HepG2 (cell line): ENCODE measurements around the gene TELO2. TPM values are rescaled to one million over a fixed set of nuclear protein-coding genes. Genes with fewer than 3 reads are reported as not detected.

Experiments used
- ATAC-seq: fragments of 200-7000 bp; cut with Tn5 transposase; 3 replicates; pipeline ENCODE4 v1.9.1; 2020; ENCODE audit warnings: mild to moderate bottlenecking, moderate library complexity
- BruUV-seq: library from RNA; stranded (reverse); fragments of 400-500 nt; replicated peaks from 2 replicates; lab custom pipeline; 2021; lab: Mats Ljungman, UMichigan
- CTCF ChIA-PET: fragments of 300-600 bp; formaldehyde crosslinking; extraction: SDS; loops from one replicate; lab custom pipeline; 2021; ENCODE audit warnings: low total read pairs, inconsistent platforms, low intra/inter-chr PET ratio; lab: Yijun Ruan, JAX
- POLR2A ChIA-PET: fragments of 350-600 bp; sonication (Branson Sonifier 250); formaldehyde crosslinking; loops from one replicate; lab custom pipeline; 2020; ENCODE audit warnings: antibody characterized with exemption, inconsistent platforms; lab: Yijun Ruan, JAX
- DNase-seq: peaks from one replicate; pipeline ENCODE4 v3.0.0-alpha.2; 2015; ENCODE audit warnings: low spot score
- FAIRE-seq: peaks from 3 replicates; lab custom pipeline; 2011; peaks lifted over from hg19 to GRCh38; lab: Jason Lieb, UNC
- H2AFZ ChIP-seq: one replicate; pipeline ENCODE4 v1.6.1; 2011; ENCODE audit warnings: low read length, inconsistent platforms
- H3K27ac ChIP-seq: fragments of 300-600 bp; 3 replicates; pipeline ENCODE4 v1.8.0; 2011; ENCODE audit warnings: mixed run types, mild to moderate bottlenecking, mixed read lengths, low read length, inconsistent platforms; ENCODE audit not compliant: insufficient read depth; ENCODE audit errors: extremely low read length
- H3K27me3 ChIP-seq, 2 experiments: fragments of 200-600 bp in 1 of 2; 2 replicates in 1 of 2; 3 replicates in 1 of 2; pipeline versions ENCODE4 v1.6.0 to v1.8.0; 2011; ENCODE audit warnings: low read length in 2 of 2, mild to moderate bottlenecking in 2 of 2, moderate library complexity in 2 of 2, inconsistent platforms in 1 of 2; ENCODE audit not compliant: insufficient read depth in 2 of 2, control insufficient read depth in 1 of 2
- H3K36me3 ChIP-seq, 2 experiments: fragments of 200-600 bp in 1 of 2; replicated peaks in 1 of 2; 2 replicates in 1 of 2; 3 replicates in 1 of 2; pipeline versions ENCODE4 v1.5.1 to v1.8.0; 2011; ENCODE audit warnings: low read length in 2 of 2, inconsistent platforms in 1 of 2; ENCODE audit not compliant: insufficient read depth in 2 of 2, control insufficient read depth in 1 of 2
- H3K4me1 ChIP-seq: 2 replicates; pipeline ENCODE4 v1.5.1; 2012; ENCODE audit warnings: low read length, inconsistent platforms; ENCODE audit not compliant: insufficient read depth
- H3K4me2 ChIP-seq: 2 replicates; pipeline ENCODE4 v1.6.0; 2011; ENCODE audit warnings: low read depth, low read length, inconsistent platforms
- H3K4me3 ChIP-seq, 3 experiments: fragments of 200-600 bp in 1 of 3; sonication (generic), shearing (Covaris generic) in 1 of 3; replicated peaks in 1 of 3; 2 replicates each; pipeline ENCODE4 v1.5.1; 2011 to 2016; ENCODE audit warnings: low read length in 3 of 3, inconsistent platforms in 2 of 3, low read depth in 2 of 3, mild to moderate bottlenecking in 2 of 3, control low read depth in 1 of 3, mixed read lengths in 1 of 3; ENCODE audit not compliant: insufficient read depth in 1 of 3
- H3K79me2 ChIP-seq: one replicate; pipeline ENCODE4 v1.6.1; 2011; ENCODE audit warnings: low read length, inconsistent platforms; ENCODE audit not compliant: insufficient read depth
- H3K9ac ChIP-seq: 2 replicates; pipeline ENCODE4 v1.6.0; 2011; ENCODE audit warnings: mild to moderate bottlenecking, low read depth, low read length, inconsistent platforms; ENCODE audit not compliant: insufficient read depth
- H3K9me3 ChIP-seq: 2 replicates; pipeline ENCODE4 v1.5.1; 2012; ENCODE audit warnings: mild to moderate bottlenecking, low read length
- H4K20me1 ChIP-seq: 2 replicates; pipeline ENCODE4 v1.6.0; 2011; ENCODE audit warnings: inconsistent platforms, mild to moderate bottlenecking, low read length, moderate library complexity; ENCODE audit not compliant: insufficient read depth
- AKAP8 ChIP-seq: sonication (generic); formaldehyde crosslinking; IDR thresholded peaks from 2 replicates; pipeline ENCODE4 v1.5.1; 2020; ENCODE audit warnings: mild to moderate bottlenecking, missing genetic modification reagents
- BATF2 ChIP-seq: sonication (generic); formaldehyde crosslinking; IDR thresholded peaks from 2 replicates; pipeline ENCODE4 v1.8.0; 2022; ENCODE audit warnings: mild to moderate bottlenecking, missing genetic modification reagents, moderate library complexity
- NONO ChIP-seq, 2 experiments: fragments of 450-650 bp in 1 of 2; sonication (generic) in 1 of 2; formaldehyde crosslinking in 1 of 2; IDR thresholded peaks in 1 of 2; conservative IDR thresholded peaks in 1 of 2; 2 replicates each; pipeline versions ENCODE4 v1.6.1 to v1.8.0; 2017 to 2022; ENCODE audit warnings: mild to moderate bottlenecking in 1 of 2, missing genetic modification reagents in 1 of 2, moderate library complexity in 1 of 2
- PLRG1 ChIP-seq: fragments of 450-650 bp; conservative IDR thresholded peaks from 2 replicates; pipeline ENCODE4 v1.6.1; 2016
- SPEN ChIP-seq: sonication (generic); formaldehyde crosslinking; IDR thresholded peaks from 2 replicates; pipeline ENCODE4 v1.5.1; 2020; ENCODE audit warnings: low read depth, mild to moderate bottlenecking, missing genetic modification reagents
- TCF7 ChIP-seq: sonication (generic); IDR thresholded peaks from 2 replicates; pipeline ENCODE4 v1.6.1; 2016; ENCODE audit warnings: antibody characterized with exemption, low read depth
- ZNF318 ChIP-seq: sonication (generic); formaldehyde crosslinking; IDR thresholded peaks from 2 replicates; pipeline ENCODE4 v1.4.0; 2020; ENCODE audit warnings: mild to moderate bottlenecking, missing genetic modification reagents
- ZNF446 ChIP-seq: sonication (generic); formaldehyde crosslinking; IDR thresholded peaks from 2 replicates; pipeline ENCODE4 v1.5.0; 2020; ENCODE audit warnings: mild to moderate bottlenecking, missing genetic modification reagents
- ZNF556 ChIP-seq: sonication (generic); formaldehyde crosslinking; IDR thresholded peaks from 2 replicates; pipeline ENCODE4 v1.4.0; 2020; ENCODE audit warnings: mild to moderate bottlenecking, missing genetic modification reagents, borderline replicate concordance
- WGBS: methylation state at CpG from one replicate; pipeline ENCODE4 v1.1.6; 2017; ENCODE audit warnings: low lambda C conversion rate; 5-methylcytosine and 5-hydroxymethylcytosine counted together
- in situ Hi-C: cut with HindIII; loops from 2 replicates; pipeline ENCODE4 v1.10.0; 2017; ENCODE audit warnings: low pct_unique_long_range_greater_than_20kb; ENCODE audit not compliant: extremely low pct_ligation_motif_present
- intact Hi-C: fragments of 100-400 bp; cut with micrococcal nuclease; formaldehyde crosslinking; loops from one replicate; pipeline ENCODE4 v1.10.0; 2022; ENCODE audit not compliant: unreplicated experiment
- polyA plus RNA-seq, 8 experiments: library from polyadenylated mRNA; depleted of rRNA in 3 of 8; stranded (reverse) in 7 of 8; unstranded in 1 of 8; fragments of >200 nt; fragmentation: Illumina TruSeq in 4 of 8; extraction: Trizol in 4 of 8; gene quantifications; 2 replicates each; pipeline versions ENCODE4 v1.2.1 to v1.2.3, GENCODE V29; 2011 to 2016; ENCODE audit warnings: low read depth in 4 of 8, missing spikeins in 1 of 8, mixed read lengths in 1 of 8; ENCODE audit not compliant: insufficient read depth in 1 of 8
- total RNA-seq, 5 experiments: library from RNA; depleted of rRNA; stranded (reverse); fragments of >200 nt; fragmentation: Illumina TruSeq; extraction: Trizol; gene quantifications; 2 replicates each; pipeline ENCODE4 v1.2.3, GENCODE V29; 2016; ENCODE audit warnings: low read depth in 1 of 5

TELO2 gene
- total and polyA plus RNA-seq, 2 of the 13 experiments (the other 11 are each of a cell fraction or from before 2014, with no cell fraction given), result 10.1 to 17.9 TPM

GRCh38 chr16:1495889-1496262 is 2.7 kb downstream of the TELO2 start:
- H2AFZ ChIP-seq, result no peak overlapping the region
- H3K4me2 ChIP-seq, result no peak overlapping the region
- no peak overlapping the region for H3K27ac ChIP-seq
- no peaks in the 10 kb centered on the region for H3K9me3 ChIP-seq
- no peak for TF ChIP-seq BATF2 (CRISPR knock-in tag)
- TF ChIP-seq SPEN (CRISPR knock-in tag), result no peak
- TF ChIP-seq TCF7, result no peak
- TF ChIP-seq AKAP8 (CRISPR knock-in tag), result no peak
- TF ChIP-seq PLRG1, result no peak
- TF ChIP-seq, all 625 proteins: peak for 0
- no peak for DNase-seq
- peaks cover 2 to 20% of the 10 kb centered on the region in 2 experiments; a peak in 2 of 5 replicates for H3K36me3 ChIP-seq
- no peaks in the 10 kb centered on the region for H4K20me1 ChIP-seq
- H3K79me2 ChIP-seq, result peaks cover 3% of the 10 kb centered on the region
- intact Hi-C loops, result no loop called here
- no peak overlapping the region for H3K4me3 ChIP-seq
- ATAC-seq, result no peak
- no peaks in the 10 kb centered on the region; a peak in 1 of 5 replicates for H3K27me3 ChIP-seq
- FAIRE-seq, result no peak
- H3K9ac ChIP-seq, result no peak overlapping the region
- ChIA-PET POLR2A (no interaction called here), CTCF (no interaction called here)
- in situ Hi-C loops, result no loop called here
- no TSS peak for BruUV-seq
- peaks cover 29% of the 10 kb centered on the region for H3K4me1 ChIP-seq
- 97% methylated on average over 20 of the region's 25 CpGs for WGBS

- Histone ChIP-seq H3K36me3 (peaks cover 4 to 23% of the 10 kb centered on the region in 2 experiments; a peak in 2 of 5 replicates), H3K9me3 (no peaks in the 10 kb centered on the region), H4K20me1 (no peaks in the 10 kb centered on the region), H3K4me1 (peaks cover 23% of the 10 kb centered on the region), H3K27me3 (no peaks in the 10 kb centered on the region; a peak in 1 of 5 replicates), H3K4me2 (no peak overlapping the region), H3K79me2 (peaks cover 3% of the 10 kb centered on the region), H3K27ac (no peak overlapping the region), H2AFZ (no peak overlapping the region), H3K9ac (no peak overlapping the region), H3K4me3 (no peak overlapping the region)
- ChIA-PET POLR2A (no interaction called here), CTCF (no interaction called here)
- DNase-seq (no peak), FAIRE-seq (no peak), ATAC-seq (no peak)
- BruUV-seq, result no TSS peak
- in situ Hi-C loops (no loop called here), intact Hi-C loops (no loop called here)
- WGBS, result 95% methylated on average over 25 of the region's 25 CpGs
- TF ChIP-seq ZNF318 (CRISPR knock-in tag) (no peak), ZNF446 (CRISPR knock-in tag) (no peak), NONO (IDR thresholded peaks at IDR 0.05) (no peak), NONO (CRISPR knock-in tag; conservative IDR thresholded peaks at IDR 0.05) (no peak), ZNF556 (CRISPR knock-in tag) (no peak)
These were observed 3.3 kb downstream of the TELO2 start for GRCh38 chr16:1496464-1496863.
